Upper lobe of left lung (tissue), 6 donors: ENCODE measurements around the gene MRPS15. TPM values are rescaled to one million over a fixed set of nuclear protein-coding genes. Genes with fewer than 3 reads are reported as not detected.

Source experiments
- ATAC-seq, 2 donors: fragments of 200-7000 bp; cut with Tn5 transposase; one replicate each; pipeline ENCODE4 v1.9.1; 2022; ENCODE audit warnings: mild to moderate bottlenecking in 2 of 2, moderate library complexity in 2 of 2; ENCODE audit not compliant: low FRiP score in 2 of 2
- DNase-seq, 2 donors: peaks; one replicate each; pipeline ENCODE4 v3.0.0-alpha.2; 2019 to 2020
- H3K27ac ChIP-seq, 4 donors: fragments of 200-600 bp; sonication (generic); one replicate each; pipeline ENCODE4 v1.5.1; 2016 to 2019
- H3K27me3 ChIP-seq, 4 donors: fragments of 200-600 bp; sonication (generic); one replicate each; pipeline ENCODE4 v1.5.1; 2017 to 2019
- H3K36me3 ChIP-seq, 4 donors: fragments of 200-600 bp; sonication (generic); one replicate each; pipeline ENCODE4 v1.5.1; 2016 to 2019
- H3K4me1 ChIP-seq, 4 donors: fragments of 200-600 bp; sonication (generic); one replicate each; pipeline ENCODE4 v1.5.1; 2018 to 2019
- H3K4me3 ChIP-seq, 4 donors: fragments of 200-600 bp; sonication (generic); one replicate each; pipeline ENCODE4 v1.5.1; 2017 to 2019; ENCODE audit warnings: mild to moderate bottlenecking in 2 of 4, moderate library complexity in 1 of 4
- H3K9me3 ChIP-seq, 4 donors: fragments of 200-600 bp; sonication (generic); one replicate each; pipeline ENCODE4 v1.5.1; 2018 to 2019
- EP300 ChIP-seq, 4 donors: sonication (generic); formaldehyde crosslinking; IDR thresholded peaks; one replicate each; pipeline ENCODE4 v1.5.1; 2017; ENCODE audit warnings: antibody characterized with exemption in 4 of 4, control low read depth in 2 of 4
- POLR2A ChIP-seq, 4 donors: fragments of 450-650 bp; IDR thresholded peaks; one replicate each; pipeline ENCODE4 v1.5.1; 2016 to 2017; ENCODE audit warnings: antibody characterized with exemption in 4 of 4, mild to moderate bottlenecking in 2 of 4
- POLR2AphosphoS5 ChIP-seq, 2 donors: sonication (generic); formaldehyde crosslinking; IDR thresholded peaks; one replicate each; pipeline ENCODE4 v1.5.1; 2017; ENCODE audit warnings: antibody characterized with exemption in 2 of 2
- WGBS, 2 donors: methylation state at CpG; one replicate each; pipeline ENCODE4 v1.1.5; 2017 to 2018; 5-methylcytosine and 5-hydroxymethylcytosine counted together
- total RNA-seq, 6 donors: library from RNA; depleted of rRNA in 4 of 6; stranded (reverse); fragments of >200 nt in 4 of 6; gene quantifications; one replicate each; pipeline versions ENCODE4 v1.1.0 to v1.2.1, GENCODE V29; 2016 to 2021
- TF ChIP-seq, protein P1 (sequence below), 6 experiments: fragments of 450-650 bp in 4 of 6; fragments of 200-600 bp in 2 of 6; sonication (generic) in 2 of 6; IDR thresholded peaks; one replicate each; pipeline ENCODE4 v1.5.1; 2016 to 2019; ENCODE audit warnings: antibody characterized with exemption in 6 of 6
- donor health status: DM: no; HTN: no; CAD: no; lungs with moderate emphysema.
- donor health status: DM: no; HTN: yes; CAD: no; lungs with severe emphysema.

The MRPS15 gene
- total RNA-seq, 6 donors from 2014 or later = 43.0 to 83.6 (median 66.1) TPM

GRCh38 chr1:36419569-36419968 lies 44.6 kb downstream of the MRPS15 start:
- WGBS, 2 donors = 73 to 81% methylated on average over 4 of the region's 4 CpGs
- no peak overlapping the region for H3K4me3 ChIP-seq
- DNase-seq = no peak
- TF ChIP-seq POLR2A (IDR thresholded peaks at IDR 0.05) = no peak
- TF ChIP-seq POLR2AphosphoS5 (IDR thresholded peaks at IDR 0.05) = no peak
- TF ChIP-seq, protein P1, sequence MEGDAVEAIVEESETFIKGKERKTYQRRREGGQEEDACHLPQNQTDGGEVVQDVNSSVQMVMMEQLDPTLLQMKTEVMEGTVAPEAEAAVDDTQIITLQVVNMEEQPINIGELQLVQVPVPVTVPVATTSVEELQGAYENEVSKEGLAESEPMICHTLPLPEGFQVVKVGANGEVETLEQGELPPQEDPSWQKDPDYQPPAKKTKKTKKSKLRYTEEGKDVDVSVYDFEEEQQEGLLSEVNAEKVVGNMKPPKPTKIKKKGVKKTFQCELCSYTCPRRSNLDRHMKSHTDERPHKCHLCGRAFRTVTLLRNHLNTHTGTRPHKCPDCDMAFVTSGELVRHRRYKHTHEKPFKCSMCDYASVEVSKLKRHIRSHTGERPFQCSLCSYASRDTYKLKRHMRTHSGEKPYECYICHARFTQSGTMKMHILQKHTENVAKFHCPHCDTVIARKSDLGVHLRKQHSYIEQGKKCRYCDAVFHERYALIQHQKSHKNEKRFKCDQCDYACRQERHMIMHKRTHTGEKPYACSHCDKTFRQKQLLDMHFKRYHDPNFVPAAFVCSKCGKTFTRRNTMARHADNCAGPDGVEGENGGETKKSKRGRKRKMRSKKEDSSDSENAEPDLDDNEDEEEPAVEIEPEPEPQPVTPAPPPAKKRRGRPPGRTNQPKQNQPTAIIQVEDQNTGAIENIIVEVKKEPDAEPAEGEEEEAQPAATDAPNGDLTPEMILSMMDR (IDR thresholded peaks at IDR 0.05) = no peak
- no peak for TF ChIP-seq EP300 (IDR thresholded peaks at IDR 0.05)
- no peaks in the 10 kb centered on the region for H3K9me3 ChIP-seq
- no peak for ATAC-seq
- H3K27me3 ChIP-seq = no peaks in the 10 kb centered on the region
- H3K27ac ChIP-seq = no peak overlapping the region
- H3K36me3 ChIP-seq = peaks cover 0 to 27% (median 11%) of the 10 kb centered on the region in 4 donors
- H3K4me1 ChIP-seq = peaks cover 4 to 11% (median 6%) of the 10 kb centered on the region in 4 donors

DNA sequence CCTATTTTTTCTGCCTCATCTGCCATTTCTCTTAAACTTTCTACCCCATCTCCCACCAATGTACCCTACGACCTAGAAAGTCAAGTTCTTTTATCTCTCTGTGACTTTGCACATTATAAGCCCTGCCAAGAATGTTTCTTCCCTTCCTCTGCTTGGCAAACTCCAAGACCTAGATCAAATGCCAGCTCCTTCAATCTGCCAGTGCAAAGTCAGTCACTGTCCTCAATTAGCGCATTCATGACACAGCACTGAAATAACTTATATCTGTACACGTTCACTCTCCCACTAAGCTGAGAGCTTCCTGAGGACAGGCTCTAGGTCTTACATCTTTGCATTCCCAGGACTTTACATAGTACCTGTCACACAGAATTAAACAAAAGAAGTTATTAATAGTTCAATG lies 45.0 kb downstream of the MRPS15 start:
- TF ChIP-seq POLR2AphosphoS5 (IDR thresholded peaks at IDR 0.05) (no peak), POLR2A (IDR thresholded peaks at IDR 0.05) (no peak), EP300 (IDR thresholded peaks at IDR 0.05) (no peak)
- TF ChIP-seq, protein P1 (IDR thresholded peaks at IDR 0.05) = no peak
- Histone ChIP-seq H3K36me3 (peaks cover 0 to 27% (median 11%) of the 10 kb centered on the region in 4 donors), H3K27me3 (no peaks in the 10 kb centered on the region), H3K4me3 (no peak overlapping the region), H3K9me3 (no peaks in the 10 kb centered on the region), H3K4me1 (peaks cover 4 to 11% (median 6%) of the 10 kb centered on the region in 4 donors), H3K27ac (no peak overlapping the region)
- DNase-seq (no peak), ATAC-seq (no peak)
- 74 to 84% methylated on average over 3 of the region's 3 CpGs for WGBS, 2 donors

DNA sequence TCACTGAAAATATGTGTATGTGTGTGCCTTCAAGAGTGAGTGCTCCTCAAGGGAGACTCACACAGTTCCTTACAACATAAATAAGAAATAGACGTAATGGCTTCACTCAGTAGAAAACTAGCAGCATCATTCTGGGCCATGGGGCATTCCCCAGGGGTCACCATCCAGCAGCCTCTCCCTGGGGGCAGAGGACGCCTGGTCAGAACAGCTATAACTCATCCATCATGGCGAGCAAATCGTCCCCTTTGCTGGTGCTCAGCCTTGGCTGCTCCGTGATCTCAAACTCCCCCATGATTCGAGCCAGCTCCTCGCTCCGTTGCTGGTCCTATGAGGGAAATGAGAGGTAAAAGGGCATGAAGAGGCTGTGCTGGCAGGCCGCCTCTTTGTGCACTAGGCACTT lies 46.3 kb downstream of the MRPS15 start:
- Histone ChIP-seq H3K9me3 (no peaks in the 10 kb centered on the region), H3K4me1 (peaks cover 4 to 11% (median 6%) of the 10 kb centered on the region in 4 donors), H3K4me3 (no peak overlapping the region), H3K27ac (no peak overlapping the region), H3K36me3 (peaks cover 0 to 20% (median 10%) of the 10 kb centered on the region in 4 donors), H3K27me3 (no peaks in the 10 kb centered on the region)
- 90 to 91% methylated on average over 9 of the region's 9 CpGs for WGBS, 2 donors
- no peak for ATAC-seq
- no peak for TF ChIP-seq EP300 (IDR thresholded peaks at IDR 0.05)
- TF ChIP-seq POLR2AphosphoS5 (IDR thresholded peaks at IDR 0.05) = no peak
- TF ChIP-seq POLR2A (IDR thresholded peaks at IDR 0.05) = no peak
- no peak for DNase-seq

DNA sequence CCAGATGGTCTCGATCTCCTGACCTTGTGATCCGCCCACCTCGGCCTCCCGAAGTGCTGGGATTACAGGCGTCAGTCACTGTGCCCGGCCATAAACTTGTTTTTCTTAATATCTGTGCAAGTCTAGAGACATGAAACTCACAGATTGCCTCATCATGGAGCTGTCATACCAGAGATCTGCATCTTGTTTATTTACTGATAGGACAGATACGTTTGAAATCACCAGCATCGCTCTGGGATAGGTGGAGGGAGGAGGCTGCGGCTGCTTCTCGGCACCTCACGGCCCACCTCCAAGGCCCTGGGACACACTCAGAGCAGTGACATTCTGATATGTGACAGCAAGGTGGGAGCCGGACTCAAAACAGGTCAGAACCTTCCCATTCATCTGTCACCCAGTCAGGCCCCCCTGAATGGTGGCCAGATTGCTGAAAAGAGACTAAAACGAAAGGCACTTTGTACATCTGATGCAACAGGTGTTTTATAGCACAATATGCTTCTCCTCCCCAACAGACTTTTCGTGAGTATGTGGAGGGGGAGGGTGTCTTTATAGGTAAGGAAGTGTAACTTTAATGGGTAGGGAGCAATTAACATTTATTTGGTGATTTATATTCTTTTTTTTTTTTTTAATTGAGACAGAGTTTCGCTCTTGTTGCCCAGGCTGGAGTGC lies 48.4 kb downstream of the MRPS15 start:
- DNase-seq (no peak), ATAC-seq (no peak)

DNA sequence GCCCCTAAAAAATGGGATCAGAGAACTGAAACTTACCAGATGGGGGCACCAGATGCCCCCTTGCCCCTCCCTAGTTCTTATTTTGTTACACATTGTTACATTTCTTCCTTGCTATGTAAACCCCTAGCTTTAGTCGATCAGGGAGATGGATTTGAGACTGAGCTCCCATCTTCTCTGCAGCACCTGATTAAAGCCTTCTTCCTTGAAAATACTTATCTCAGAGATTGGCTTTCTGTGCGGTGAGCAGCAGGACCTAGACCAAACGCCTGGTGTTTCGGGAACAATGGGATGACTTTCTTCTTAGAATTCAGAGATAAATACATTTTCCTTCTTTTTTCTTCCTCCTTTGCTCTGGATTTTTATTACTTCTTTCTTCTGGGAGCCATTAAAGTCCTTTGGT lies 49.8 kb downstream of the MRPS15 start:
- Histone ChIP-seq H3K9me3 (no peaks in the 10 kb centered on the region), H3K27me3 (no peaks in the 10 kb centered on the region), H3K4me1 (peaks cover 0 to 3% (median 0%) of the 10 kb centered on the region in 4 donors), H3K4me3 (no peak overlapping the region), H3K36me3 (peaks cover 0 to 7% (median 3%) of the 10 kb centered on the region in 4 donors), H3K27ac (no peak overlapping the region)
- no peak for DNase-seq
- ATAC-seq = no peak
- no peak for TF ChIP-seq POLR2A (IDR thresholded peaks at IDR 0.05)
- no peak for TF ChIP-seq EP300 (IDR thresholded peaks at IDR 0.05)
- TF ChIP-seq, protein P1 (IDR thresholded peaks at IDR 0.05) = no peak
- TF ChIP-seq POLR2AphosphoS5 (IDR thresholded peaks at IDR 0.05) = no peak
- 88 to 91% methylated on average over 4 of the region's 4 CpGs for WGBS, 2 donors

More for the DNA sequence above, 48.4 kb downstream of the MRPS15 start:
- no peak overlapping the region for H3K4me3 ChIP-seq
- TF ChIP-seq, protein P1 (IDR thresholded peaks at IDR 0.05) = no peak
- no peak for TF ChIP-seq POLR2A (IDR thresholded peaks at IDR 0.05)
- TF ChIP-seq POLR2AphosphoS5 (IDR thresholded peaks at IDR 0.05) = no peak
- no peak for TF ChIP-seq EP300 (IDR thresholded peaks at IDR 0.05)
- peaks cover 0 to 7% (median 3%) of the 10 kb centered on the region in 4 donors for H3K36me3 ChIP-seq
- no peaks in the 10 kb centered on the region for H3K27me3 ChIP-seq
- WGBS, 2 donors = 90 to 95% methylated on average over 15 of the region's 15 CpGs
- H3K9me3 ChIP-seq = no peaks in the 10 kb centered on the region
- H3K27ac ChIP-seq = no peak overlapping the region
- H3K4me1 ChIP-seq = peaks cover 4 to 8% (median 6%) of the 10 kb centered on the region in 4 donors
